ENCODE data around the gene CORO2A.

- no peak for TF ChIP-seq EP300 (IDR thresholded peaks at IDR 0.05)
- no peak for TF ChIP-seq CTCF (IDR thresholded peaks at IDR 0.05)
Measured at GRCh38 chr9:98101416-98101815, 91.0 kb downstream of the CORO2A start.
